ENCODE measurements around the gene PLXND1. TPM values are rescaled to one million over a fixed set of nuclear protein-coding genes. Genes with fewer than 3 reads are reported as not detected.
A peak's percentile ranks its signal among the peaks of the same experiment; 100 is the strongest.

The PLXND1 gene
- polyA plus RNA-seq, 2 donors, result 15.8 to 18.7 TPM

DNA sequence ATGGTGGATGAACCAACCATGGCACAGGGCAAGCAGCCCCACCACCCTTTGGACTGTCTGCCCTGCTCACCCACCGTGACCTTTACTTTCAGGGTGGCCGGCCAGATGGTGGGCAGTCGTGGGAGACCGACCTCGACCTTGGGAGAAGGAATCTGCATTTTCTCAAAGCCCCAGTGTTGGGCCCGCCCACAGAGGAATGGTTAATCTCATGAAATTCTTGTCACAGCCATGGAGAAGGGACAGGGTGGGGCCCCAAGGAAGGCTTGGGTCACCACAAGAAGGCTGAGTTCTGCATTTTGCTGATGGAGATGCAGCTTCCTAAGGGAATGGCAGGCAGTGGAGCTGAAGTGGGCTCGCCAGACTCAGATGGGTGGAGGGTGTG lies 2.9 kb downstream of the PLXND1 start:
- WGBS, 2 donors, result 62 to 69% methylated on average over 7 of the region's 7 CpGs
- Histone ChIP-seq H3K27me3 (ENCODE audit: control insufficient read depth in 1 of 2, insufficient read depth in 2 of 2, low read length in 2 of 2) (peaks cover 0 to 2% of the 10 kb centered on the region in 2 donors), H3K4me1 (ENCODE audit: control insufficient read depth in 2 of 2, insufficient read depth in 2 of 2, low read length in 1 of 2) (peaks cover 13 to 16% of the 10 kb centered on the region in 2 donors), H3K4me3 (ENCODE audit: low read depth in 1 of 2, low read length in 2 of 2) (peak overlapping the region; percentile 19 to 68), H3K9me3 (ENCODE audit: control insufficient read depth in 2 of 2, insufficient read depth in 1 of 2, low read depth in 1 of 2, low read length in 1 of 2) (no peaks in the 10 kb centered on the region), H3K27ac (ENCODE audit: low read depth in 2 of 2, low read length in 1 of 2) (peak overlapping the region; percentile 67 to 73), H3K36me3 (ENCODE audit: control insufficient read depth in 2 of 2, insufficient read depth in 2 of 2, low read length in 1 of 2) (no peaks in the 10 kb centered on the region)

DNA sequence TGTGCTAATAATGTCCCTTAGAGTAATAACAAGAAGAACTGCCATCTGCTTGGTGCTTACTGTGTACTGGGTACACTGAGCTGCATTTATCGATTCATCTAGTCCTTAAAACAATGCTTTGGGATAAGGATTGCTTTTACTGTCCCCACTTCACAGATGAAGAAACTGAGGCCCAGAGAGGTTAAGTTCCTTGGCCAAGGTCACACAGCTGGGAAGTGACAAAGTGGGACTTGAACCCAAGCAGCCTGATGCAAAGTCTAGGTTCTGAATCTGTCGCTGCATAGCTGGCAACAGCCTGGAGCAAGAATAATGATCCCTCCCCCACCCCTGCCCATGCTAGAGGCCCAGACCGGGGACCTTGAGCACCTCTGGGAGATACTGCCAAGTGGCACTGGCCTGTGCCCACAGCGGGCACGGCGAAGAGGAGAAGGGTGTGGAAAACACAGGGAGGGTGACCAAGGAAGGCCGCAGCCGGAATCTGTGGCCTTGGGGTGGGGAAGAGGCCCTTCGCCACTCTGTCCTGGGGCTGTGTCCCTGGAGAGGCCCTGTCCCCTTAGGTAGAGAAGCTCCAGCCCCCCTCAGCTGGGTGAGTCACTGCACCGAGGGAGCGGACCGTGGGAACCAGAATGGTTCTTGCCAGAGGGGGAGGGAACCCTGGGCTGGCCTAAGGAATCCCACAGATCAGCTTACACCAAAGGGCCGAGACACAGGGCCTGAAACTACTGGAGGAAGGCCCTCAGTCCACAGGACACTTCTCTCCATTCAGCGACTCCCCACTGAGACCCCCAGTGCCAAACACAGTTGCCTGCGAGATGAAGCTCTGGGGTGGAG lies 3.5 kb downstream of the PLXND1 start:
- H3K27ac ChIP-seq (ENCODE audit: low read depth in 2 of 2, low read length in 1 of 2), result peak overlapping the region; percentile 67 to 73
- H3K27me3 ChIP-seq (ENCODE audit: control insufficient read depth in 1 of 2, insufficient read depth in 2 of 2, low read length in 2 of 2), result peaks cover 0 to 2% of the 10 kb centered on the region in 2 donors
- 58 to 61% methylated on average over 15 of the region's 15 CpGs for WGBS, 2 donors
- H3K9me3 ChIP-seq (ENCODE audit: control insufficient read depth in 2 of 2, insufficient read depth in 1 of 2, low read depth in 1 of 2, low read length in 1 of 2), result no peaks in the 10 kb centered on the region
- H3K4me1 ChIP-seq (ENCODE audit: control insufficient read depth in 2 of 2, insufficient read depth in 2 of 2, low read length in 1 of 2), result peaks cover 16 to 19% of the 10 kb centered on the region in 2 donors
- H3K4me3 ChIP-seq (ENCODE audit: low read depth in 1 of 2, low read length in 2 of 2), result peak overlapping the region in 1 of 2 donors; percentile 22
- no peaks in the 10 kb centered on the region for H3K36me3 ChIP-seq (ENCODE audit: control insufficient read depth in 2 of 2, insufficient read depth in 2 of 2, low read length in 1 of 2)

DNA sequence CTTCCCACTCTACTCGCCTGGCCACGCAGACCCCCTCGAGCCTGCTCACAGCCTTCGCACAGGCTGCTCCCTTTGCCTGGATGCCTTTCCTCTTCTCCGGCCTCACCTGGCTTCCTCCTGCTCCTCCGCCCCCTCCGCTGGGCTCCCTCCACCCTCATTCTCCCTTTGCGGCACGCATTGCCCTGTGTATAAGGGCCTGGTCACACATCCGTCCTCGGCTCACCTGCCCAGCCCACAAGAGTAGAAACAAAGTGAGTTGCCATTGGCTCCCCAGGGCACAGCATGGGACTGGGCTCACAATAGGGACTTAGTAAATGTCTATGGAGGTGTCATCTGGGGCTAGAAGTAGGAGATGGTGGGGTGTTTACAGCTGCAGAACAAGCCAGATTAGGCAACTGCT lies 4.2 kb downstream of the PLXND1 start:
- peak overlapping the region in 1 of 2 donors; percentile 24 for H3K27ac ChIP-seq (ENCODE audit: low read depth in 2 of 2, low read length in 1 of 2)
- H3K4me3 ChIP-seq (ENCODE audit: low read depth in 1 of 2, low read length in 2 of 2), result no peak overlapping the region
- H3K36me3 ChIP-seq (ENCODE audit: control insufficient read depth in 2 of 2, insufficient read depth in 2 of 2, low read length in 1 of 2), result no peaks in the 10 kb centered on the region
- no peaks in the 10 kb centered on the region for H3K9me3 ChIP-seq (ENCODE audit: control insufficient read depth in 2 of 2, insufficient read depth in 1 of 2, low read depth in 1 of 2, low read length in 1 of 2)
- WGBS, 2 donors, result 79 to 82% methylated on average over 11 of the region's 11 CpGs
- H3K27me3 ChIP-seq (ENCODE audit: control insufficient read depth in 1 of 2, insufficient read depth in 2 of 2, low read length in 2 of 2), result peaks cover 0 to 2% of the 10 kb centered on the region in 2 donors
- peaks cover 18 to 24% of the 10 kb centered on the region in 2 donors for H3K4me1 ChIP-seq (ENCODE audit: control insufficient read depth in 2 of 2, insufficient read depth in 2 of 2, low read length in 1 of 2)

DNA sequence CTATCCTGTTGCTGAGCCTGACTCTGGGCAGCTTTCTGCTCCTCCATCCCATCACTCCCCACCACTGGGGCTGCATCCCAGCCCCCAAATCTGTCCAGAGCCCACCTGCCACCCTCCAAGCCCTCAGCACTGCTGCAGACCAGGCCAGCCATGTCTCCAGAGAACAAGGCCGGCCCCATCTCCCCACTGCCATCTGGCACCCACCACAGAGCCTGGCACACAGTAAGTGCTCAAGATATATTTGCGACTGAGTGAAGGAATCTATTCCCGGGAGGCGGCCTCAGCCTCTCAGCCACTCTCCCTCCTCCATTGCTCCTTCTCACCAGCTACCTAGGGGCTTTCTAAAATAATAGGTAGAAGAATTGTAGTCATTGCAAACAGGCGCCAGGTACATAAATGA lies 4.8 kb downstream of the PLXND1 start:
- no peaks in the 10 kb centered on the region for H3K9me3 ChIP-seq (ENCODE audit: control insufficient read depth in 2 of 2, insufficient read depth in 1 of 2, low read depth in 1 of 2, low read length in 1 of 2)
- peak overlapping the region in 1 of 2 donors; percentile 16 for H3K27ac ChIP-seq (ENCODE audit: low read depth in 2 of 2, low read length in 1 of 2)
- H3K4me1 ChIP-seq (ENCODE audit: control insufficient read depth in 2 of 2, insufficient read depth in 2 of 2, low read length in 1 of 2), result peaks cover 18 to 26% of the 10 kb centered on the region in 2 donors
- WGBS, 2 donors, result 81% methylated on average over 5 of the region's 5 CpGs
- peaks cover 0 to 2% of the 10 kb centered on the region in 2 donors for H3K27me3 ChIP-seq (ENCODE audit: control insufficient read depth in 1 of 2, insufficient read depth in 2 of 2, low read length in 2 of 2)
- no peak overlapping the region for H3K4me3 ChIP-seq (ENCODE audit: low read depth in 1 of 2, low read length in 2 of 2)
- H3K36me3 ChIP-seq (ENCODE audit: control insufficient read depth in 2 of 2, insufficient read depth in 2 of 2, low read length in 1 of 2), result no peaks in the 10 kb centered on the region

DNA sequence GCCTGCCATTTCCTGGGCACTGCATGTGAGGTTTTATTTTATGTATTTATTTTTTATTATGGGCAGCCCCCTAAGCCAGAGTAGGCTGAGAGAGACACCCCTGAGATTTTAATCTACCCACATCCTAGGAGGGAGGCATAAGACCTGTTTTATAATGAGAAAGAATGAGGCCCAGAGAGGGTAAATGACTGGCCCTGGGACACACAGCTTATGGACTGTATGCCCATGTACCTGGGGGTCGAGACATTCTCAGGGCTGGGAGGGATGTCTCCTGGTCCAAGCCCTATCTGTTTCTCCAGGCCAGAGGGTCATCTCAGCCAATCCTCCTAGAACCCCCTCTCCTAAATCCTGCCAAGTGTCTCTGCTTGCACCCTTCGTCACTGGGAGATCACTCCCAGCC lies 6.1 kb downstream of the PLXND1 start:
- Histone ChIP-seq H3K27me3 (ENCODE audit: control insufficient read depth in 1 of 2, insufficient read depth in 2 of 2, low read length in 2 of 2) (no peaks in the 10 kb centered on the region), H3K9me3 (ENCODE audit: control insufficient read depth in 2 of 2, insufficient read depth in 1 of 2, low read depth in 1 of 2, low read length in 1 of 2) (no peaks in the 10 kb centered on the region), H3K27ac (ENCODE audit: low read depth in 2 of 2, low read length in 1 of 2) (peak overlapping the region; percentile 58 to 64), H3K4me1 (ENCODE audit: control insufficient read depth in 2 of 2, insufficient read depth in 2 of 2, low read length in 1 of 2) (peaks cover 17 to 19% of the 10 kb centered on the region in 2 donors), H3K4me3 (ENCODE audit: low read depth in 1 of 2, low read length in 2 of 2) (no peak overlapping the region), H3K36me3 (ENCODE audit: control insufficient read depth in 2 of 2, insufficient read depth in 2 of 2, low read length in 1 of 2) (no peaks in the 10 kb centered on the region)
- 81 to 94% methylated on average over 2 of the region's 2 CpGs for WGBS, 2 donors

DNA sequence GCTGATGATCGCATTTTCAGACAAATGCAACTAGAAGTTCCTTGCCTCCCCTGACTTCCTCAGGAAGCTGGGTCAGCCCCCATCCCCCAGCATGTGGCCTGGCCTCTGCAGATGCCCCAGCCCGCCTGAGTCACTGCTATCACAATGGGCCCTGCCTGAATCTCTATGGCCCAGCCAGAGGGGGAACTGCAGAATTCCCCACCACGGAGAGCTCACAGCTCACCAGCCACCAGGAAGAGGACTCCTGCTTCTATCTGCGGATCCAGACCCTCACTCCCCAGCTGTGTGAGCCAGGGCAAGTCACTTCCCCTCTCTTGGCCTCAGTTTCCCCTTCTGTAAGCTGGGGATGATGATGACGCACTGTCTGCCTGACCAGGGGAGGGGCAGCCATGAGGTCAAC lies 6.9 kb downstream of the PLXND1 start:
- 63 to 66% methylated on average over 5 of the region's 5 CpGs for WGBS, 2 donors
- Histone ChIP-seq H3K4me3 (ENCODE audit: low read depth in 1 of 2, low read length in 2 of 2) (no peak overlapping the region), H3K27ac (ENCODE audit: low read depth in 2 of 2, low read length in 1 of 2) (peak overlapping the region; percentile 58 to 64), H3K9me3 (ENCODE audit: control insufficient read depth in 2 of 2, insufficient read depth in 1 of 2, low read depth in 1 of 2, low read length in 1 of 2) (no peaks in the 10 kb centered on the region), H3K27me3 (ENCODE audit: control insufficient read depth in 1 of 2, insufficient read depth in 2 of 2, low read length in 2 of 2) (no peaks in the 10 kb centered on the region), H3K36me3 (ENCODE audit: control insufficient read depth in 2 of 2, insufficient read depth in 2 of 2, low read length in 1 of 2) (no peaks in the 10 kb centered on the region), H3K4me1 (ENCODE audit: control insufficient read depth in 2 of 2, insufficient read depth in 2 of 2, low read length in 1 of 2) (peaks cover 16 to 19% of the 10 kb centered on the region in 2 donors)

DNA sequence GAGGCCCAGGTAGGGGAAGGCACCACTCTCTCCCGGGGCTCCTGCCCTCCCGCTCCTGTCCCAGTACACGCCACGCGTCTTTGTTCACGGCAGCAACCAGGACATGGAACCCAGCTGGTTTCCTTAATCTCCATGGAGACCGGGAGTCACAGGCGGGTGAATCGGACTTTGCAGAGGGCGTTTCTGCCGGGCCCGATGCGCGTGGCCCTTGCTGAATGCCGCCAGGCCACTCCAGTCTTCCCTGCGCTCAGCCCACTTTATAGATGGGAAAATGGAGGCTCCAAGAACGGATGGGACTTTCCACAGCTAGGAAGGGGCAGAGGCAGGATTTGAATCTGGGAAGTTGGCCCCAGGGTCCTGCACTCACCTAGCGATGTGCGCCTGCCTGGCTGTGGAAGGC lies 7.4 kb downstream of the PLXND1 start:
- H3K9me3 ChIP-seq (ENCODE audit: control insufficient read depth in 2 of 2, insufficient read depth in 1 of 2, low read depth in 1 of 2, low read length in 1 of 2), result no peaks in the 10 kb centered on the region
- no peaks in the 10 kb centered on the region for H3K27me3 ChIP-seq (ENCODE audit: control insufficient read depth in 1 of 2, insufficient read depth in 2 of 2, low read length in 2 of 2)
- H3K27ac ChIP-seq (ENCODE audit: low read depth in 2 of 2, low read length in 1 of 2), result peak overlapping the region; percentile 17 to 64
- peaks cover 16 to 17% of the 10 kb centered on the region in 2 donors for H3K4me1 ChIP-seq (ENCODE audit: control insufficient read depth in 2 of 2, insufficient read depth in 2 of 2, low read length in 1 of 2)
- no peaks in the 10 kb centered on the region for H3K36me3 ChIP-seq (ENCODE audit: control insufficient read depth in 2 of 2, insufficient read depth in 2 of 2, low read length in 1 of 2)
- no peak overlapping the region for H3K4me3 ChIP-seq (ENCODE audit: low read depth in 1 of 2, low read length in 2 of 2)
- WGBS, 2 donors, result 78 to 82% methylated on average over 19 of the region's 19 CpGs

DNA sequence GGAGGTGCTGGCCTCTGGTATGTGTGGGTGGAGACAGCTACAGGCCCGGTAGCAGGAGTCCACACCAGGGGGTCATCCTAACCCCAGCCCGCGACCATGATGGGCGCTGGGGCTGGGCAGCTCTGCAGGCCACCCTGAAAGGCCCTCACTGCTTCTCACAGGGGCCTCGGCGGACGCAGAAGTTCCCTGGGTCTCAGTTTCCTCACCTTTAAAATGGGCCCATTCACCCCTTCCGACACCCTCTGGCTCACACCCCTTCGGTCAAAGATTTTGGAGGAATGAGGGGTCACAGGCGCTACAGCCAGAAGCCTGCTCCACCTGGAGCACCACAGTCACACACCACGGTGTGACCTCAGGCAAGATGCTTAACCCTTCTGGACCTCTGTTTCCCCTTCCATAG lies 8.0 kb downstream of the PLXND1 start:
- Histone ChIP-seq H3K4me1 (ENCODE audit: control insufficient read depth in 2 of 2, insufficient read depth in 2 of 2, low read length in 1 of 2) (peaks cover 16 to 17% of the 10 kb centered on the region in 2 donors), H3K27ac (ENCODE audit: low read depth in 2 of 2, low read length in 1 of 2) (peak overlapping the region; percentile 33 to 82), H3K27me3 (ENCODE audit: control insufficient read depth in 1 of 2, insufficient read depth in 2 of 2, low read length in 2 of 2) (no peaks in the 10 kb centered on the region)

DNA sequence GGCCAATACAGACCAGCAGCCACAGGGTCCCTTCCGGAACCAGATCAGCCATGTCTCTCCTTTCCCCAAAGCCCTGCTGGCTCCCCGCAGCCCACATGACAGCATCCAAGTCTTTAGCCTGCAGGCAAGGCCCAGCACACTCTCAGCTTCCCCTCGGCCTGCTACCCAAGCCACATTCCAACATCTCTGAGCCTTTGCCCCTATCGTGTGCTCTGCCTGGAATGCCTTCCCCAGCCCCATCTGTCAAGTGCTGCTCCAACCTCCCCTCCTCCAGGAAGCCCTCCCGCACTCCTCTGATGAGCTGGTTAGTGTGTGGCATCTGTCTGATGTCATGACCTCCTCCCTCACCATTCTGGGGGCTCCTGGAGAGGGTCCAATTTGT lies 8.5 kb downstream of the PLXND1 start:
- 43 to 67% methylated on average over 5 of the region's 5 CpGs for WGBS, 2 donors
- Histone ChIP-seq H3K36me3 (ENCODE audit: control insufficient read depth in 2 of 2, insufficient read depth in 2 of 2, low read length in 1 of 2) (no peaks in the 10 kb centered on the region), H3K27me3 (ENCODE audit: control insufficient read depth in 1 of 2, insufficient read depth in 2 of 2, low read length in 2 of 2) (no peaks in the 10 kb centered on the region), H3K4me3 (ENCODE audit: low read depth in 1 of 2, low read length in 2 of 2) (no peak overlapping the region), H3K27ac (ENCODE audit: low read depth in 2 of 2, low read length in 1 of 2) (peak overlapping the region; percentile 71 to 82), H3K4me1 (ENCODE audit: control insufficient read depth in 2 of 2, insufficient read depth in 2 of 2, low read length in 1 of 2) (peaks cover 16 to 17% of the 10 kb centered on the region in 2 donors), H3K9me3 (ENCODE audit: control insufficient read depth in 2 of 2, insufficient read depth in 1 of 2, low read depth in 1 of 2, low read length in 1 of 2) (no peaks in the 10 kb centered on the region)

More for the DNA sequence above, 8.0 kb downstream of the PLXND1 start:
- WGBS, 2 donors, result 82 to 84% methylated on average over 11 of the region's 11 CpGs
- Histone ChIP-seq H3K9me3 (ENCODE audit: control insufficient read depth in 2 of 2, insufficient read depth in 1 of 2, low read depth in 1 of 2, low read length in 1 of 2) (no peaks in the 10 kb centered on the region), H3K4me3 (ENCODE audit: low read depth in 1 of 2, low read length in 2 of 2) (no peak overlapping the region), H3K36me3 (ENCODE audit: control insufficient read depth in 2 of 2, insufficient read depth in 2 of 2, low read length in 1 of 2) (no peaks in the 10 kb centered on the region)

Measured in esophagus (tissue), 2 donors.